ENCODE results near the gene CALD1.

Gene CALD1

DNA sequence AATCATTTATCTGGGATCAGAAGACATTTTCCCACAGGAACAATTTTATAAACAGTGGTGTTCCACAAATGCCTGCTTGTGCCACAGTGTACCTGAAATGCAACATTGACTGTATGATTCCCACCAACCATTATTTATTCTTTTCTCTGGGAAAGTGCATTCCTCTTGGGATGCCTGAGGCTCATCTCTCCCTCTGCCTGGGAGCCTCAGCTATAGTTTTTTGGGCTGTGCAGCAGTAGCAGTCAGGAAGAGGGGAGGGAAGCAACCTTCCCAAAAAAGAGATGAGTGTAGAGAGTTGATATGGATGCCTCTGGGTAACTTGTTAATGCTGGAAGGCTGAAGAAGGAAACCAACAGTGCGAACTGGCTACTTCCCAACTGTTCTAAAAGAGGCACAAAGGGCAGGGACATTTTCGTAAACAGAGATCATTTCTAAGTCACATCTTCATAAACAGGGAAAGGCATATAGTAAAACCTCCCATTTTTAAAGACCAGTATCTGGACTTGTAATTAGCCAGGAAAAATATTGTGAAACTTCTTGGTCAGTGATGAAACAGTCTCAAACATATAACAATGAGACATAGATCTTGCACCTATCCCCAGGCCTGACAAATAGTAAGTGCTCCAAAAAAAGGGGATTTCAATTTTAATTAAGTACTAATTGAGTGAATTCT is 1.4 kb upstream of the CALD1 start:
- H3K4me3 ChIP-seq (ENCODE audit: low read depth in 1 of 2, low read length in 1 of 2): no peak overlapping the region
- H3K4me1 ChIP-seq (ENCODE audit: control insufficient read depth in 1 of 2, insufficient read depth in 1 of 2, low read depth in 1 of 2, low read length in 1 of 2): no peaks in the 10 kb centered on the region
- TF ChIP-seq, protein P1, sequence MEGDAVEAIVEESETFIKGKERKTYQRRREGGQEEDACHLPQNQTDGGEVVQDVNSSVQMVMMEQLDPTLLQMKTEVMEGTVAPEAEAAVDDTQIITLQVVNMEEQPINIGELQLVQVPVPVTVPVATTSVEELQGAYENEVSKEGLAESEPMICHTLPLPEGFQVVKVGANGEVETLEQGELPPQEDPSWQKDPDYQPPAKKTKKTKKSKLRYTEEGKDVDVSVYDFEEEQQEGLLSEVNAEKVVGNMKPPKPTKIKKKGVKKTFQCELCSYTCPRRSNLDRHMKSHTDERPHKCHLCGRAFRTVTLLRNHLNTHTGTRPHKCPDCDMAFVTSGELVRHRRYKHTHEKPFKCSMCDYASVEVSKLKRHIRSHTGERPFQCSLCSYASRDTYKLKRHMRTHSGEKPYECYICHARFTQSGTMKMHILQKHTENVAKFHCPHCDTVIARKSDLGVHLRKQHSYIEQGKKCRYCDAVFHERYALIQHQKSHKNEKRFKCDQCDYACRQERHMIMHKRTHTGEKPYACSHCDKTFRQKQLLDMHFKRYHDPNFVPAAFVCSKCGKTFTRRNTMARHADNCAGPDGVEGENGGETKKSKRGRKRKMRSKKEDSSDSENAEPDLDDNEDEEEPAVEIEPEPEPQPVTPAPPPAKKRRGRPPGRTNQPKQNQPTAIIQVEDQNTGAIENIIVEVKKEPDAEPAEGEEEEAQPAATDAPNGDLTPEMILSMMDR (IDR thresholded peaks at IDR 0.05): no peak
- H3K27ac ChIP-seq: no peak overlapping the region
- H3K27me3 ChIP-seq: peaks cover 23% of the 10 kb centered on the region
- H3K36me3 ChIP-seq: no peaks in the 10 kb centered on the region
- no peaks in the 10 kb centered on the region for H3K9me3 ChIP-seq

DNA sequence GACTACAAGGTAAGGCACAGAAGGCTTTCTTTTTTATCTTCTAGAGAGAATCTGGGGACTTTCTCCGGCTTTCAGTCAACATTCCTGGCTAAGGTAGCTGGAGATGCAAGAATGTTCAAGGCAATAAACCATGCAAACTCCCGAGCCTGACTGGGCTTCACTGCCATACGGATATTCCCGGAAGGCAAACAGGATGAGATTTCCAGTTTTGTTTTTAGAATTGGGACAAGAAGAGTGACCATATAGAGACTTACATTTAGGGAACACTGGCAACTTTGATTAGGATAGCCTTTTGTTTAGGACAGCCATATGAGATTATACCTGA is 269 bp downstream of the CALD1 start:
- TF ChIP-seq, protein P1 (IDR thresholded peaks at IDR 0.05): no peak
- H3K4me3 ChIP-seq (ENCODE audit: low read depth in 1 of 2, low read length in 1 of 2): no peak overlapping the region
- no peaks in the 10 kb centered on the region for H3K36me3 ChIP-seq
- no peaks in the 10 kb centered on the region for H3K4me1 ChIP-seq (ENCODE audit: control insufficient read depth in 1 of 2, insufficient read depth in 1 of 2, low read depth in 1 of 2, low read length in 1 of 2)
- H3K27me3 ChIP-seq: peaks cover 23% of the 10 kb centered on the region
- H3K9me3 ChIP-seq: no peaks in the 10 kb centered on the region
- H3K27ac ChIP-seq: no peak overlapping the region

- H3K27me3 ChIP-seq: peaks cover 23% of the 10 kb centered on the region
- H3K4me3 ChIP-seq (ENCODE audit: low read depth in 1 of 2, low read length in 1 of 2): no peak overlapping the region
- no peak overlapping the region for H3K27ac ChIP-seq
- H3K36me3 ChIP-seq: no peaks in the 10 kb centered on the region
- TF ChIP-seq, protein P1 (IDR thresholded peaks at IDR 0.05): no peak
- no peaks in the 10 kb centered on the region for H3K9me3 ChIP-seq
- no peaks in the 10 kb centered on the region for H3K4me1 ChIP-seq (ENCODE audit: control insufficient read depth in 1 of 2, insufficient read depth in 1 of 2, low read depth in 1 of 2, low read length in 1 of 2)
Measured at GRCh38 chr7:134780166-134780828, 863 bp downstream of the CALD1 start.

DNA sequence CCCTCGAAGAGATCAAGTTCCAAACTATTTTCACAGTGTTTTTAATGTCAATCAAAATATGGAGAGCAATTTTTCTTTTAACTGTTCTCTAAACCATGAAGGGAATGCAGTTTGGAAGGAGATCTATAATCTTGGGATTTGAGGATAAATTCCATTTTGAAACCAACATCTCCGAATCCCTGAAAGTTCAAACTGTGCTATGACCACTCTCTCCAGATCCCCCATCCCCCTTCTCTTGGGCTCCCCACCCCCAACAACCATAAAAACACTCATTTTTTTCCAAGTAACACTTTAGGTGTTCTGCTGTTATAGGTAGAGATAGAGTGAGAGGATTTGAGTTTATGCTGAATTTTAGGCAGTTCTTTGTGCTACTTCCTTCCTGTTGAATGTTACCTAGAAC is 1.7 kb downstream of the CALD1 start:
- Histone ChIP-seq H3K4me1 (ENCODE audit: control insufficient read depth in 1 of 2, insufficient read depth in 1 of 2, low read depth in 1 of 2, low read length in 1 of 2) (no peaks in the 10 kb centered on the region), H3K27me3 (peaks cover 23% of the 10 kb centered on the region), H3K4me3 (ENCODE audit: low read depth in 1 of 2, low read length in 1 of 2) (no peak overlapping the region), H3K9me3 (no peaks in the 10 kb centered on the region), H3K36me3 (no peaks in the 10 kb centered on the region), H3K27ac (no peak overlapping the region)
- TF ChIP-seq, protein P1 (IDR thresholded peaks at IDR 0.05): no peak

DNA sequence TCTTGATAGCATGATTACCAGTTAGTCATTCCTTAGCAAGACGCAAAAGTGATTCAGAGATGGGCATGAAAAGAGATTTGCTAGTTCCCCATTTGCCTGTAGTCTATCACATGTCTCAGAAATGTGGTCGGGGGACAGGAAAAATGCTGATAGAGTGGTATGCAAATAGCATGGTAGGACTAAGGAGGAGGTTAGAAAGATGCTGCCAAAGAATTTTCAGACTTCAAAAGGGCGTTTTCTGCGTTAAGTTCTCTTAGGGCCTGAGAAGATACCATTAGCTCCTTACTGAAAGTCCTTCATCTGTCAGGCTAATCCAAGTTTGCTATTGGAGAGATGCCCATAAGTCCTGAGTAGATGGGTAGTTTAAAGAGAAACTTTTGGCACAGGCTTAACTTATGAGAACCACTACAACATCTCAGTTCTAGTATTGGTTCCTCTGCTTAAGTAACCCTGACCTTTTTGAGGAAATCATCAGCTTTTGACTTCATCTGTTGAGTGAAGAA is 2.7 kb downstream of the CALD1 start:
- Histone ChIP-seq H3K36me3 (no peaks in the 10 kb centered on the region), H3K9me3 (no peaks in the 10 kb centered on the region), H3K4me3 (ENCODE audit: low read depth in 1 of 2, low read length in 1 of 2) (no peak overlapping the region), H3K4me1 (ENCODE audit: control insufficient read depth in 1 of 2, insufficient read depth in 1 of 2, low read depth in 1 of 2, low read length in 1 of 2) (no peaks in the 10 kb centered on the region), H3K27me3 (peaks cover 23% of the 10 kb centered on the region), H3K27ac (no peak overlapping the region)
- TF ChIP-seq, protein P1 (IDR thresholded peaks at IDR 0.05): no peak

All from neutrophil (primary cell).